ENCODE measurements around the gene MFF.

MFF gene, protein sequence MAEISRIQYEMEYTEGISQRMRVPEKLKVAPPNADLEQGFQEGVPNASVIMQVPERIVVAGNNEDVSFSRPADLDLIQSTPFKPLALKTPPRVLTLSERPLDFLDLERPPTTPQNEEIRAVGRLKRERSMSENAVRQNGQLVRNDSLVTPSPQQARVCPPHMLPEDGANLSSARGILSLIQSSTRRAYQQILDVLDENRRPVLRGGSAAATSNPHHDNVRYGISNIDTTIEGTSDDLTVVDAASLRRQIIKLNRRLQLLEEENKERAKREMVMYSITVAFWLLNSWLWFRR

GRCh38 chr2:227324995-227325838 lies at the start of gene MFF:
Gene MFF, plus strand, starts transcription at chr2:227325251. Its CDS starts 5,415 bp downstream, at chr2:227330666.
- CTCF ChIA-PET: no interaction called here
- POLR2A ChIA-PET: no interaction called here
- peak; percentile 44 for TF ChIP-seq CTCF (IDR thresholded peaks at IDR 0.05; ENCODE audit: control extremely low read depth, extremely low read depth, low read depth, missing control alignments)
- DNase-seq (ENCODE audit: extremely low spot score): peak; percentile 95

- no peak for TF ChIP-seq CTCF (IDR thresholded peaks at IDR 0.05; ENCODE audit: control extremely low read depth, extremely low read depth, low read depth, missing control alignments)
- no peak for DNase-seq (ENCODE audit: extremely low spot score)
- CTCF ChIA-PET: interaction anchor here (1.2 kb wide), 1 partner anchor 14 kb away, joined by 4 read pairs; no protein-coding TSS in a partner anchor
- POLR2A ChIA-PET: no interaction called here
Observed at GRCh38 chr2:227280895-227281294, 44.2 kb upstream of the MFF start.

- TF ChIP-seq CTCF (IDR thresholded peaks at IDR 0.05; ENCODE audit: control extremely low read depth, extremely low read depth, low read depth, missing control alignments): no peak
- ChIA-PET POLR2A (no interaction called here), CTCF (no interaction called here)
- DNase-seq (ENCODE audit: extremely low spot score): no peak
Observed at GRCh38 chr2:227285741-227286236, 39.3 kb upstream of the MFF start.

DNA sequence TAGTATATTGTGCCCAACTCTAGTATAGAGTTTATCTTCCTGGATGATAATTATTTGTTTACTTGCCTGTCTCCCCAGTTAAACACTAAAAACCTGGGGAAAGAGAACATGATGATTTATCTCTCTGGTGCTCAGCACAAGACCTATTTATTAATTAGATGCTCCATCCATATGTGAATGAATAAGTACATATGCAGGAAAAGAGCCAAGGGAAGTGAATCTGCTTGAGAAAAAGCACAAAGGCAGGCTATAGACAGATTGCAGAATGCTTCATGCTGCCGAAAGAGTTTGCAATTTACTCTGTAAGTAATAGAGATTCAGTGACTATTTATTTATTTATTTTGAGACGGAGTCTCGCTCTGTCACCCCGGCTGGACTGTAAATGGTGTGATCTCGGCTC lies 37.3 kb upstream of the MFF start:
- DNase-seq (ENCODE audit: extremely low spot score): no peak
- ChIA-PET POLR2A (no interaction called here), CTCF (no interaction called here)
- no peak for TF ChIP-seq CTCF (IDR thresholded peaks at IDR 0.05; ENCODE audit: control extremely low read depth, extremely low read depth, low read depth, missing control alignments)

GRCh38 chr2:227292314-227292713 lies 32.7 kb upstream of the MFF start:
- DNase-seq (ENCODE audit: extremely low spot score): no peak
- no peak for TF ChIP-seq CTCF (IDR thresholded peaks at IDR 0.05; ENCODE audit: control extremely low read depth, extremely low read depth, low read depth, missing control alignments)
- ChIA-PET CTCF (interaction anchor here (1.3 to 1.8 kb wide), 3 partner anchors 9 to 54 kb away, joined by 3 to 5 read pairs (median 5); no protein-coding TSS in a partner anchor), POLR2A (no interaction called here)

DNA sequence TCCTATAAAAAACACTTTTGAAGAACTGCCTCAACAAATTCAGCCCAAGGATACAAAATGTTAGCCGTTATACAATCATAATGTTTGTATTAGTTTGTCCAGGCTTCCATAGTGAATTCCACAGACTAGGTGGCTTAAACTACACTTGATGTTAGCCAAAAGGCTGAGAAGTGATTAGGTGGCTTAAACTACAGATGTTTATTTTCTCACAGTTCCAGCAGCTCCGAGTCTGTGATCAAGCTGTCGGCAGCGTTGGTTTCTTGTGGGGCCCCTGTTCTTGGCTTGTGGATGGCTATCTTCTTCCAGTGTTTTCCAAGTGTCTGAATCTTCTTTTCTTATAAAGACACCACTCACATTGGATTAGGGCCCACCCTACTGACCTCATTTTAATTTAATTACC lies 31.5 kb upstream of the MFF start:
- CTCF ChIA-PET: interaction anchor here (1.6 to 1.8 kb wide), 2 partner anchors 8 to 16 kb away, joined by 5 read pairs; no protein-coding TSS in a partner anchor
- POLR2A ChIA-PET: no interaction called here
- no peak for TF ChIP-seq CTCF (IDR thresholded peaks at IDR 0.05; ENCODE audit: control extremely low read depth, extremely low read depth, low read depth, missing control alignments)
- no peak for DNase-seq (ENCODE audit: extremely low spot score)
